HL-60 (cell line): Measurements from ENCODE around the gene LINC01488.

Source experiments
- DNase-seq, 2 experiments: peaks; one replicate each; pipeline ENCODE4 v3.0.0-alpha.2; 2010 to 2020; ENCODE audit warnings: low read depth in 1 of 2, low spot score in 1 of 2
- H3K27ac ChIP-seq: fragments of 250-450 bp; sonication (Bioruptor Pico); replicated peaks from 2 replicates; pipeline ENCODE4 v1.5.1; 2020; ENCODE audit warnings: mild to moderate bottlenecking, moderate library complexity
- H3K27me3 ChIP-seq: fragments of 250-450 bp; sonication (Bioruptor Pico); 2 replicates; pipeline ENCODE4 v1.5.1; 2021; ENCODE audit warnings: mild to moderate bottlenecking, moderate library complexity; ENCODE audit not compliant: insufficient read depth, poor library complexity, severe bottlenecking
- H3K4me3 ChIP-seq: replicated peaks from 2 replicates; pipeline ENCODE4 v1.5.1; 2011; ENCODE audit warnings: mild to moderate bottlenecking, control low read depth, low read length; ENCODE audit not compliant: insufficient read depth
- CTCF ChIP-seq: IDR thresholded peaks from one replicate; pipeline ENCODE4 v1.5.1; 2011; ENCODE audit warnings: low read length, control low read depth, inconsistent platforms; ENCODE audit not compliant: insufficient read depth
- GABPA ChIP-seq: IDR thresholded peaks from 2 replicates; pipeline ENCODE4 v1.6.1; 2012; ENCODE audit warnings: low read depth
- POLR2AphosphoS5 ChIP-seq: IDR thresholded peaks from 2 replicates; pipeline ENCODE4 v1.6.1; 2012; ENCODE audit warnings: low read depth
- SPI1 ChIP-seq: IDR thresholded peaks from 2 replicates; pipeline ENCODE4 v1.6.1; 2012; ENCODE audit warnings: low read depth, mild to moderate bottlenecking, borderline replicate concordance
- TF ChIP-seq, protein P1 (sequence below): IDR thresholded peaks from 2 replicates; pipeline ENCODE4 v1.6.1; 2012; ENCODE audit warnings: low read depth; ENCODE audit not compliant: insufficient replicate concordance

Gene LINC01488

DNA sequence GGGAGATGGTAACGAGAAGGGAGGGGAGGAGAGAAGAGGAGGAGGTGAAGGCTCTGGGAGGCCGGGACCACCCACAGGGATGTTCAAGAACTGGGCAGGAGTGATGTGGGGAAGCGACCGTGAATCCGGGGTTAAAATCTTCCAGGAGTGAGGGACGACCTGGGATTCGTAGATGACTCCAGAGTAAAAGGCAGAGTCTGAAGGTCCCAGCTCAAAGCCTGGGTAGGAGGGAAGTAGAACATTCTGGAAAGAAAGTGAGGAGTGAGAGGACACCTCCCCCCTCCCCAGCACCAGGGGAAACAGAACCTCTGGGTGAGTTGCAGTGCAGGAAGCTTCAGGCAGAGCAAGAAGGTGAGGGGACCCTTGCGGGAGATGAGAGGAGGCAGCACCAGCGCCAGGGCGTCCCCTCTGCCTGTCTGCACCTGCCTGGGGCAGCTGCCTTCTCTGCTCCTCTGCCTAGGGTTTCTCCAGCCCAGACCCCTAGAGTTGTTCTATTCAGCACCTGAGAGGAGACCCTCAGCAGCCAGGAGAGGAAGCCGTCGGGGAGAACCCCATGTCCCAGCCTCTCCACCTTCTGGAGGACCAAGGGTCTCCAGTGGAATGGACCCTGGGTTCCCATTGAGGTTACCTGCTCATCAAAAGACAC, 49.7 kb downstream of the LINC01488 start:
- TF ChIP-seq, protein P1, sequence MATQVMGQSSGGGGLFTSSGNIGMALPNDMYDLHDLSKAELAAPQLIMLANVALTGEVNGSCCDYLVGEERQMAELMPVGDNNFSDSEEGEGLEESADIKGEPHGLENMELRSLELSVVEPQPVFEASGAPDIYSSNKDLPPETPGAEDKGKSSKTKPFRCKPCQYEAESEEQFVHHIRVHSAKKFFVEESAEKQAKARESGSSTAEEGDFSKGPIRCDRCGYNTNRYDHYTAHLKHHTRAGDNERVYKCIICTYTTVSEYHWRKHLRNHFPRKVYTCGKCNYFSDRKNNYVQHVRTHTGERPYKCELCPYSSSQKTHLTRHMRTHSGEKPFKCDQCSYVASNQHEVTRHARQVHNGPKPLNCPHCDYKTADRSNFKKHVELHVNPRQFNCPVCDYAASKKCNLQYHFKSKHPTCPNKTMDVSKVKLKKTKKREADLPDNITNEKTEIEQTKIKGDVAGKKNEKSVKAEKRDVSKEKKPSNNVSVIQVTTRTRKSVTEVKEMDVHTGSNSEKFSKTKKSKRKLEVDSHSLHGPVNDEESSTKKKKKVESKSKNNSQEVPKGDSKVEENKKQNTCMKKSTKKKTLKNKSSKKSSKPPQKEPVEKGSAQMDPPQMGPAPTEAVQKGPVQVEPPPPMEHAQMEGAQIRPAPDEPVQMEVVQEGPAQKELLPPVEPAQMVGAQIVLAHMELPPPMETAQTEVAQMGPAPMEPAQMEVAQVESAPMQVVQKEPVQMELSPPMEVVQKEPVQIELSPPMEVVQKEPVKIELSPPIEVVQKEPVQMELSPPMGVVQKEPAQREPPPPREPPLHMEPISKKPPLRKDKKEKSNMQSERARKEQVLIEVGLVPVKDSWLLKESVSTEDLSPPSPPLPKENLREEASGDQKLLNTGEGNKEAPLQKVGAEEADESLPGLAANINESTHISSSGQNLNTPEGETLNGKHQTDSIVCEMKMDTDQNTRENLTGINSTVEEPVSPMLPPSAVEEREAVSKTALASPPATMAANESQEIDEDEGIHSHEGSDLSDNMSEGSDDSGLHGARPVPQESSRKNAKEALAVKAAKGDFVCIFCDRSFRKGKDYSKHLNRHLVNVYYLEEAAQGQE, result no peak
- no peak for TF ChIP-seq GABPA
- DNase-seq, result no peak
- H3K27ac ChIP-seq, result peak overlapping the region; percentile 70
- no peaks in the 10 kb centered on the region for H3K27me3 ChIP-seq
- peak overlapping the region; percentile 4; the same call in 1 of the 2 replicates for H3K4me3 ChIP-seq

GRCh38 chr11:69531717-69532088, 50.2 kb downstream of the LINC01488 start:
- no peak for TF ChIP-seq SPI1
- TF ChIP-seq POLR2AphosphoS5, result no peak
- no peak for TF ChIP-seq GABPA
- no peak for TF ChIP-seq CTCF
- TF ChIP-seq, protein P1, result no peak
- no peaks in the 10 kb centered on the region for H3K27me3 ChIP-seq
- H3K4me3 ChIP-seq, result no peak overlapping the region
- H3K27ac ChIP-seq, result no peak overlapping the region
- no peak for DNase-seq

- Histone ChIP-seq H3K27ac (no peak overlapping the region), H3K4me3 (no peak overlapping the region), H3K27me3 (no peaks in the 10 kb centered on the region)
- DNase-seq, result no peak
- TF ChIP-seq CTCF, result no peak
- TF ChIP-seq GABPA, result no peak
- no peak for TF ChIP-seq SPI1
- TF ChIP-seq, protein P1, result no peak
- TF ChIP-seq POLR2AphosphoS5, result no peak
These were observed 52.1 kb downstream of the LINC01488 start for GRCh38 chr11:69533296-69534165.
